GM19025 (cell line): Measurements from ENCODE around the gene FXYD6.
"Not testable (repeated sequence)": the region's sequence is repeated elsewhere in the genome, so short reads cannot be mapped to it uniquely, and the experiment has no call there.

ENCODE experiments used
- ATAC-seq: cut with Tn5 transposase; IDR thresholded peaks from one replicate; pipeline ENCODE4 v1.9.1; 2021; ENCODE audit warnings: mild to moderate bottlenecking, low read depth, moderate library complexity; ENCODE audit not compliant: unreplicated experiment

FXYD6 gene

GRCh38 chr11:117820071-117820470 lies 56.4 kb downstream of the FXYD6 start:
- ATAC-seq: no peak

- no peak for ATAC-seq
Measured at GRCh38 chr11:117819096-117820040, 57.1 kb downstream of the FXYD6 start.

GRCh38 chr11:117818041-117818873 lies 58.2 kb downstream of the FXYD6 start:
- ATAC-seq: peak; percentile 22

GRCh38 chr11:117817368-117818040 lies 59.0 kb downstream of the FXYD6 start:
- ATAC-seq: peak; percentile 9

GRCh38 chr11:117816846-117817367 lies 59.6 kb downstream of the FXYD6 start:
- no peak for ATAC-seq

GRCh38 chr11:117816151-117816741 lies 60.2 kb downstream of the FXYD6 start:
- ATAC-seq: no peak

- ATAC-seq: peak; percentile 58
Measured at GRCh38 chr11:117815262-117815803, 61.1 kb downstream of the FXYD6 start.

GRCh38 chr11:117814766-117815261 lies 61.6 kb downstream of the FXYD6 start:
- peak; percentile 32 for ATAC-seq

GRCh38 chr11:117814204-117814765 lies 62.2 kb downstream of the FXYD6 start:
- ATAC-seq: no peak

- not testable (repeated sequence) for ATAC-seq
Measured at GRCh38 chr11:117810056-117810451, 66.4 kb downstream of the FXYD6 start.

- ATAC-seq: peak; percentile 65
Measured at GRCh38 chr11:117809236-117810055, 67.0 kb downstream of the FXYD6 start.

- ATAC-seq: no peak
Measured at GRCh38 chr11:117808784-117809183, 67.7 kb downstream of the FXYD6 start.

- ATAC-seq: no peak
Measured at GRCh38 chr11:117807482-117808327, 68.8 kb downstream of the FXYD6 start.

- no peak for ATAC-seq
Measured at GRCh38 chr11:117806846-117807245, 69.6 kb downstream of the FXYD6 start.

- ATAC-seq: no peak
Measured at GRCh38 chr11:117805045-117805444, 71.4 kb downstream of the FXYD6 start.

- ATAC-seq: no peak
Measured at GRCh38 chr11:117803896-117804295, 72.6 kb downstream of the FXYD6 start.

GRCh38 chr11:117799634-117800033 lies 76.8 kb downstream of the FXYD6 start:
- ATAC-seq: no peak
